Fibroblast of skin of scalp (primary cell): Measurements from ENCODE around the gene ECE2.
A peak's percentile ranks its signal among the peaks of the same experiment; 100 is the strongest.
"Not testable (repeated sequence)": the region's sequence is repeated elsewhere in the genome, so short reads cannot be mapped to it uniquely, and the experiment has no call there.

Source experiments
- DNase-seq: peaks from one replicate; pipeline ENCODE4 v3.0.0-alpha.2; 2013

Gene ECE2

DNA sequence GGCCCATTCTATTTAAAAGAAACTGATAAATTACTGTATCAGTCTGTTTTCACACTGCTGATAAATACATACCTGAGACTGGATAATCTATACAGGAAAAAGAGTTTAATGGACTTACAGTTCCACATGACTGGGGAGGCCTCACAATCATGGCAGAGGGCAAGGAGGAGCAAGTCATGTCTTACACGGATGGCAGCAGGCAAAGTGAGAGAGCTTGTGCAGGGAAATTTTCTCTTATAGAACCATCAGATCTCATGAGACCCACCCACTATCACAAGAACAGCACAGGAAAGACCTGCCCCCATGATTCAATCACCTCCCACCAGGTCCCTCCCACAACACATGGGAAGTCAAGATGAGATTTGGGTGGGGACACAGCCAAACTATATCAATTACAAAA is 8.6 kb upstream of the ECE2 start:
- DNase-seq: not testable (repeated sequence)

DNA sequence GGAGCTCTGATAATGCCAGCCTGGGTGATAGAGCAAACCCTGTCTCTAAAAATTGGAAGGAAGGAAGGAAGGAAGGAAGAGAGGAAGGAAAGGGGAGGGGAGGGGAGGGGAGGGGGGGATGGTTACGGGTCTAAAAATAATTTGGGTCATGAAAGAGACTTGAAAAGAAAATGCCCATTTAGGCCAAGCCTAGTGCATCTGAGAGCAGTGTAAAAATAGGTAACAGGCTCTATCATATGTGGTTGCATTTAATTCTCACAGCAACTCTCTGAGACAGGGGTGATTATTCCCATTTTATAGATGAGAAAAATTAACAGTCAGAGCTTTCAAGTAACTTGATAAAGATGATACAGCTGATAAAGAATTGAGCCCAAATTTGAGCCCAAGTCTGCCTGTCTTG is 3.6 kb upstream of the ECE2 start:
- DNase-seq: no peak

GRCh38 chr3:184275381-184275701 is 481 bp upstream of the ECE2 start:
- no peak for DNase-seq

- DNase-seq: no peak
Observed at GRCh38 chr3:184277366-184277765, 1.5 kb downstream of the ECE2 start.

DNA sequence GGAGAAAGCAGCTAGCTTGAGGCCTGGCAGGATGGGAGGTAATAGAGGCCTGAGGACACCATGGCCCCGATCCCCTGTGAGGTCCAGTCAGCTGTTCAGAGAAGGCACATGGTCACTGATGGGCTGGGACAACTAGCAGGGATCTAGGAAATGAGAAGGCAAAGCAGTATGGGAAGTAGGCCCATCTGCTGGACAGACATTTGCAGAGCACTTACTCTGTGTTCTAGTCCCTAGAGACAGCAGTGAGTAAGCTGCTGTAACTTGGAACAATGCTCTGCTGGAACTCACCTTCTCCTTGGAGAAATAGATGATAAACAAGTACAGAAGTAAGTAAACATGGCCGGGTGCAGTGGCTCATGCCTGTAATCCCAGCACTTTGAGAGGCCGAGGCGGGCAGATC is 7.1 kb downstream of the ECE2 start:
- DNase-seq: no peak

GRCh38 chr3:184283681-184284080 is 7.9 kb downstream of the ECE2 start:
- no peak for DNase-seq

GRCh38 chr3:184284696-184285095 is 8.9 kb downstream of the ECE2 start:
- DNase-seq: peak; percentile 67

GRCh38 chr3:184289426-184289938 is 13.7 kb downstream of the ECE2 start:
- peak; percentile 53 for DNase-seq

GRCh38 chr3:184290331-184290730 is 14.5 kb downstream of the ECE2 start:
- DNase-seq: no peak

DNA sequence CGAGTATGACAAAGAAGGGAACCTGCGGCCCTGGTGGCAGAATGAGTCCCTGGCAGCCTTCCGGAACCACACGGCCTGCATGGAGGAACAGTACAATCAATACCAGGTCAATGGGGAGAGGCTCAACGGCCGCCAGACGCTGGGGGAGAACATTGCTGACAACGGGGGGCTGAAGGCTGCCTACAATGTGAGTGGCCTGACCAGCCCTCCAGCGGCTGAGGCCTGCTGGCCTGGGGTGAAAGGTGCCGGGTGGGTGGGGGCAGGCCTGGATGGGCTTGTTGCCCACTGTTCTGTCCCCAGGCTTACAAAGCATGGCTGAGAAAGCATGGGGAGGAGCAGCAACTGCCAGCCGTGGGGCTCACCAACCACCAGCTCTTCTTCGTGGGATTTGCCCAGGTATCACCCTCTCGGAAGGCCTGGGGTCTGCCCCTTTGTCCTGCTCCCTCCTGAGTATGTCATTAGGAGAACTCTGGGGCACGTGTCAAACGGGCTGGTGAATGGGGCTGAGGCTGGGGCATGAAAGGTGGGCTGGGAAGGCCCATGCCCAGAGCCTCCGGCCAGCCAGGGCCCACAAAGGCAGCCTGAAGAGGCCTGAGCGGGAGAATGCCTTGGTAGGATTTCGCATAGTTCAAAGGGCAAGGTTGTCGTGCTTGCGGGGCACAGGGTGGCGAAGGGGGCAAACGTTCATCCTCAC is 15.4 kb downstream of the ECE2 start:
- DNase-seq: no peak

DNA sequence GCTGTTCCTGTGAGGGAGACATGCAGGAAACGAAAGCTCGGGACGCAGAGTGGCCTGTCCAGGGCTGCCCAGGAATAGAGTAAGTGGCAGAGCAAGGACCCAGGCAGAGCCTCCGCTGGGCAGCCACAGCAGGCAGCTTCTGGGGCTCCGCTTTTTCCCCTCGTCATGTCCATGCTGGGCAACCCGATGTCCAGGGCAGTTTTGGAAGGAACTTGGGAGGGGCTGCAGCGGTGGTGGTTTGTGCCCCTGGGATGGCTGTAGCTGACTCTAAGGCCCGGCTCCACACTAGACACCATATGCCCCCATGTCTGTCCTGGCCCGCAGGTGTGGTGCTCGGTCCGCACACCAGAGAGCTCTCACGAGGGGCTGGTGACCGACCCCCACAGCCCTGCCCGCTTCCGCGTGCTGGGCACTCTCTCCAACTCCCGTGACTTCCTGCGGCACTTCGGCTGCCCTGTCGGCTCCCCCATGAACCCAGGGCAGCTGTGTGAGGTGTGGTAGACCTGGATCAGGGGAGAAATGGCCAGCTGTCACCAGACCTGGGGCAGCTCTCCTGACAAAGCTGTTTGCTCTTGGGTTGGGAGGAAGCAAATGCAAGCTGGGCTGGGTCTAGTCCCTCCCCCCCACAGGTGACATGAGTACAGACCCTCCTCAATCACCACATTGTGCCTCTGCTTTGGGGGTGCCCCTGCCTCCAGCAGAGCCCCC is 16.1 kb downstream of the ECE2 start:
- DNase-seq: no peak

DNA sequence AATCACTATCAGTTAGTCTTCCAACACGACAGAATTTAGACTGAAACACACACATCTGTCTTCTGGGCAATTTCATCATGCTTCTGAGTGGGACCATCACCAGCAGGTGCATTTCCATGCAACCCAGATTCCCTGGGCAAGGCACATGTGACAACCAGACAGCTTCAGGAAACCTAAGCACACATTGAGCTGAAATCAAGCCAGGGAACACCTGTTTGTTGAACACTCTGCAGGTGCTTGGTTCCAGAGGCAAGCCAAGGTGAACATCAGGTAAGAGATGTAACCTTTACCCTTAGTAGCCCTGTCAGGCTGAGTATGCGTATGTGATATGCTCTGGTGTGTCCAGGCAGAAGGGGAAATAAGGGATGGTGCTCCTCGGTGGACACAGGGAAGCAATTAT is 19.9 kb downstream of the ECE2 start:
- no peak for DNase-seq

- DNase-seq: no peak
Observed at GRCh38 chr3:184296616-184297015, 20.8 kb downstream of the ECE2 start.

DNA sequence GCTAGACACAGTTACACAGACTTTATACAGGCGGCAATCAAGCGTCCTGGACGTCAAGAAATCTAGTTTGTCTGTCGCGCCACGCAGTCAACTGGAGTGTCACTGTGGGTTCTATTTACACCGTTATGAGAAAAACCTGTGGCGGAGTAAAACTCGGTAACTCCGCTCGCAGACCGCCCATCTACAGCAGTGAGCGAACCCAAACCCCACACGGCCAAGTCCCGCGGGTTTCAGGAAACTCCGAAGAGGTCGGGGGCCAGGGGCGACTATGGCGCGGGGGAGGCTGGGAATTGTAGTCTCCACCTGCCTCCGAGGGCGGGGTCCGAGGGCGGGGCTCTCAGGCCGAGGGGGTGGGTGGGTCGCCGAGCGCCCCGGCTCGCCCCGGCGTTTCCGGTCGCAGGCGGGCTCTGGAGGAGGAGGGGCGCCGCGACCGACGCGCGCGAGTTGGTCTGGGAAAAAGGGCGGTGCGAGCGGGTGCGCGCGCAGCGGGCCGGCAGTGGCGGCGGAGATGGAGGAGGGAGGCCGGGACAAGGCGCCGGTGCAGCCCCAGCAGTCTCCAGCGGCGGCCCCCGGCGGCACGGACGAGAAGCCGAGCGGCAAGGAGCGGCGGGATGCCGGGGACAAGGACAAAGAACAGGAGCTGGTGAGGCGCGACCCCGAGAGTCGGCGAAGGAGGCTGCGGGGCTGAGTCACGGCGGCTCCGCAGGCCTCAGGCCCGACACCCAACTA is 23.1 kb downstream of the ECE2 start, which contains the start of gene PSMD2:
Gene PSMD2 (plus strand): TSS at position 483 of the 729 bp plus-strand sequence. CDS start 26 bp downstream, at position 509.
- DNase-seq: peak; percentile 97

DNA sequence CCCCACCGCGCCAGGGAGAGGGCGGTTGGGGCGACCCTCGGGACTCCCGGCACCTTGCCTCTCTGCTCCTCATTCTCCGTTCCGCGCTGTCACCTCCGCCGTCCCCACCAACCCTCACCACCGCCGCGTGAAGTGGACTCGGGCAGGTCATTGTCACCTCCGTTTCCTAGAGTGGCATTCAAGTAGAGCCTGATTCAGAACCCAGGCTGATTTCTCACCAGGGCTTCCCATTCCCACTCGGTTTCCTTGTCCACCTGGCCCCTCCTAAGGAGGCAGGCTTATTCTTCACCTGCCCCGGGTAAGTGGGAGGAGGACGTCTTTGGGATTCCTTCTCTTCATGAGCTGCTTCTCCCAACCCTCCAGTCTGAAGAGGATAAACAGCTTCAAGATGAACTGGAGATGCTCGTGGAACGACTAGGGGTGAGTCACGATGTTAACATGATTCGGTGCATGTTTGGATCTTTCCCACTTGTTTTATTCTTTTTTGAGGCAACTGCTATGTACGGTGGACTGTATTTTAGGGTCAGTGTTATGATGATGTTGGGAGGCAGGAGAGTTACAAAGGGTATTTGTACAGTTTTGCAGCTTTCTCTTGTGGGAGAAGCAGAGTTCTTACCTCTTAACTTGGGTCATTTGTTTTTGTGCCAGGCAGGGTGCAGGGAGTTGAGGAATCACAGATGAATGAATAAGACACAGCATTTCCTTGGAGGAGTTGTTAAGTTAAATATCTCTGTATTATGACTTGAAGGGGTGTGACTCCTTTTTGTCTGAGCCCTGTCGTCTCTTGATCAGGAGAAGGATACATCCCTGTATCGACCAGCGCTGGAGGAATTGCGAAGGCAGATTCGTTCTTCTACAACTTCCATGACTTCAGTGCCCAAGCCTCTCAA is 23.9 kb downstream of the ECE2 start:
- DNase-seq: no peak

DNA sequence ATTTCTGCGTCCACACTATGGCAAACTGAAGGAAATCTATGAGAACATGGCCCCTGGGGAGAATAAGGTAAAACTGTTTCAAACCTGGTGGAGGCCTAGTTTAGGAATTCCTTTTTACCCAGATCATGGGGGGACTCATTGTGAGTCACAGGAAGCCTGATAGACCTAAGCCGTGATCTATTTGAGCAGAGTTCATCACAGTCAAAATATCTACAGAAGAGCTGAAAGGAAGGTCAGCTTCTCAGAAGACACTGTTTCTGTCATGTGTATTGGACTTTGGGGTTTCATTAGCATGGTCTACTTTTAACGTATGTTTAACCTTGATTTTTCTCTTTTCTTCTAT is 24.5 kb downstream of the ECE2 start:
- DNase-seq: peak; percentile 27

- peak; percentile 22 for DNase-seq
Observed at GRCh38 chr3:184305577-184305976, 29.8 kb downstream of the ECE2 start.

- DNase-seq: no peak
Observed at GRCh38 chr3:184306341-184306972, 30.6 kb downstream of the ECE2 start.

- no peak for DNase-seq
Observed at GRCh38 chr3:184307915-184308314, 32.1 kb downstream of the ECE2 start.

DNA sequence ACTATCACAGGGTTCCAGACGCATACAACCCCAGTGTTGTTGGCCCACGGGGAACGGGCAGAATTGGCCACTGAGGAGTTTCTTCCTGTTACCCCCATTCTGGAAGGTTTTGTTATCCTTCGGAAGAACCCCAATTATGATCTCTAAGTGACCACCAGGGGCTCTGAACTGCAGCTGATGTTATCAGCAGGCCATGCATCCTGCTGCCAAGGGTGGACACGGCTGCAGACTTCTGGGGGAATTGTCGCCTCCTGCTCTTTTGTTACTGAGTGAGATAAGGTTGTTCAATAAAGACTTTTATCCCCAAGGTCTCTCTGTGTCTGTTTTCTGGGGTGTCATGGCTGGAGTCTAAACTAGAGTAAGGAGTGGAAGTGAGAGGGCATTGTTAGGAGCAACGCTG is 32.9 kb downstream of the ECE2 start:
- no peak for DNase-seq

DNA sequence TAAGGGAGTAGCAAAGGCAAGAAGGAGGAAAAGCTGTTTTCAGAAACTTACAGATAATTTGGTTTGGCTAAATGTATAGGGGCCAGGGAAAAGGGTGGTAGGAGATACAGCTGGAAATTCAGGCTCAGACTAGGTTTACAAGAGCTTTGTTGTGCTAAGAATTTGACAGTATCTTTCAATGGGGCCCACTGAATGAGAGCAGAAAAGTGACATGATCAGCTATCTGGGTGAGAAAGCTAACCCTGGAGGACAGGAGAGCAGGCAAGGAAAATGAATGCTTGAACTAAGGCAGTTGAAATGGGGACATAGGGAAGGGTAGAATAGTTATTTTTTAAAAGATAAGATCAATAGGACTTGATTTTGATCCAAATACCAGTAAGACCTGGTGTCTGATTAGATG is 35.8 kb downstream of the ECE2 start:
- DNase-seq: no peak

DNA sequence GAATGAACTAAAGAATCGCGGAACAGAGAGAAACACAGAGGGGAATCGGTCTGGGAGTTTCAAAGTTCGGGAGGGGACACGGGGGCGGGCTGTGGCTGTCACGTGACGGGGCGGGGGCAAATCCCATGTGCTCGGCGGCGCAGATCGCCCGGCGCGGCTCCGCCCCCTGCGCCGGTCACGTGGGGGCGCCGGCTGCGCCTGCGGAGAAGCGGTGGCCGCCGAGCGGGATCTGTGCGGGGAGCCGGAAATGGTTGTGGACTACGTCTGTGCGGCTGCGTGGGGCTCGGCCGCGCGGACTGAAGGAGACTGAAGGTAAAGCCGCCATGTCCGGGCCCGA is 38.5 kb downstream of the ECE2 start, which contains the start of gene EIF4G1:
Gene EIF4G1 (plus strand): TSS at position 244 of the 337 bp plus-strand sequence. CDS start 1,191 bp downstream, outside the sequence.
- peak; percentile 95 for DNase-seq
